Measurements from ENCODE around the gene RASL10B.

DNA sequence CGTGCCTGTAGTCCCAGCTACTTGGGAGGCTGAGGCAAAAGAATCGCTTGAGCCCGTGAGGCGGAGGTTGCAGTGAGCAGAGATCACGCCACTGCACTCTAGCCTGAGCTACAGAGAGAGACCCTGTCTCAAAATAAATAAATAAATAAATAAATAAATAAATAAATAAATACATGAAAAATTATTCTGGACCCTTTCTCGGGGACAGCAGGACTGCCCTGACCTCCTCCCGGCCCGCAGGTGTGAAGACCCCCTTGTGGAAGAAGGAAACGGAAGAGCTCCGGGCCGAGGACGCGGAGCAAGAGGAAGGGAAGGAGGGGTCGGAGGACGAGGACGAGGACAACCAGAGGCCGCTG lies 32.3 kb downstream of the RASL10B start:
- TF ChIP-seq POLR2A (IDR thresholded peaks at IDR 0.05; ENCODE audit: low read length) (no peak), GATA1 (IDR thresholded peaks at IDR 0.05; ENCODE audit: low read depth, low read length) (no peak)

Measured in erythroblast (primary cell).